GM23248 (cell line): Measurements from ENCODE around the gene PLEKHA1. TPM values are rescaled to one million over a fixed set of nuclear protein-coding genes. Genes with fewer than 3 reads are reported as not detected.

Experiments
- DNase-seq: peaks from one replicate; pipeline ENCODE4 v3.0.0-alpha.2; 2015
- H2AFZ ChIP-seq: fragments of 200-600 bp; sonication (generic); 2 replicates; pipeline ENCODE4 v1.6.1; 2016; ENCODE audit warnings: antibody characterized with exemption
- H3F3A ChIP-seq: fragments of 200-600 bp; sonication (generic); 2 replicates; pipeline ENCODE4 v1.6.1; 2016; ENCODE audit warnings: mild to moderate bottlenecking, antibody characterized with exemption, mixed run types; ENCODE audit not compliant: insufficient read depth
- H3K27ac ChIP-seq: fragments of 200-600 bp; sonication (generic); 2 replicates; pipeline ENCODE4 v1.5.1; 2016; ENCODE audit warnings: mild to moderate bottlenecking
- H3K27me3 ChIP-seq: fragments of 200-600 bp; sonication (generic); replicated peaks from 2 replicates; pipeline ENCODE4 v1.6.1; 2016; ENCODE audit warnings: mild to moderate bottlenecking; ENCODE audit not compliant: insufficient read depth
- H3K36me3 ChIP-seq: fragments of 200-600 bp; sonication (generic); 2 replicates; pipeline ENCODE4 v1.6.1; 2016; ENCODE audit warnings: low read depth, mild to moderate bottlenecking
- H3K4me1 ChIP-seq: fragments of 200-600 bp; sonication (generic); 2 replicates; pipeline ENCODE4 v1.6.1; 2016; ENCODE audit warnings: mild to moderate bottlenecking; ENCODE audit not compliant: insufficient read depth
- H3K4me2 ChIP-seq: fragments of 200-600 bp; sonication (generic); one replicate; pipeline ENCODE4 v1.6.1; 2016; ENCODE audit warnings: mild to moderate bottlenecking; ENCODE audit not compliant: unreplicated experiment
- H3K4me3 ChIP-seq: fragments of 200-600 bp; sonication (generic); 2 replicates; pipeline ENCODE4 v1.5.1; 2016; ENCODE audit warnings: mild to moderate bottlenecking
- H3K79me2 ChIP-seq: fragments of 200-600 bp; sonication (generic); 2 replicates; pipeline ENCODE4 v1.6.1; 2016; ENCODE audit warnings: mild to moderate bottlenecking; ENCODE audit not compliant: insufficient read depth
- H3K9ac ChIP-seq: fragments of 200-600 bp; sonication (generic); 2 replicates; pipeline ENCODE4 v1.6.1; 2016; ENCODE audit warnings: mild to moderate bottlenecking
- H3K9me2 ChIP-seq: fragments of 200-600 bp; sonication (generic); 2 replicates; pipeline ENCODE4 v1.6.1; 2016; ENCODE audit warnings: mixed run types, mild to moderate bottlenecking, moderate library complexity; ENCODE audit not compliant: insufficient read depth
- H3K9me3 ChIP-seq: fragments of 200-600 bp; sonication (generic); one replicate; pipeline ENCODE4 v1.6.1; 2017; ENCODE audit warnings: low read depth
- H4K20me1 ChIP-seq: fragments of 200-600 bp; sonication (generic); 2 replicates; pipeline ENCODE4 v1.6.0; 2016; ENCODE audit not compliant: insufficient read depth
- EZH2 ChIP-seq: fragments of 200-600 bp; sonication (generic); IDR thresholded peaks from 2 replicates; pipeline ENCODE4 v1.6.1; 2018; ENCODE audit warnings: antibody characterized with exemption, mild to moderate bottlenecking; ENCODE audit not compliant: insufficient read depth, poor library complexity, severe bottlenecking
- EZH2phosphoT487 ChIP-seq: fragments of 200-600 bp; sonication (generic); IDR thresholded peaks from 2 replicates; pipeline ENCODE4 v1.6.1; 2018; ENCODE audit warnings: antibody characterized with exemption, moderate library complexity, mild to moderate bottlenecking, low read depth; ENCODE audit not compliant: insufficient read depth
- WGBS, 2 experiments: methylation state at CpG; one replicate each; pipeline ENCODE4 v1.1.6; 2015 to 2017; ENCODE audit warnings: low lambda C conversion rate in 2 of 2, low coverage in 1 of 2; ENCODE audit errors: missing lambda C conversion rate in 2 of 2; 5-methylcytosine and 5-hydroxymethylcytosine counted together
- in situ Hi-C: fragments of 300-500 bp; cut with MboI; formaldehyde crosslinking; loops from 2 replicates; pipeline ENCODE4 v1.15.0; 2020
- polyA plus RNA-seq: library from polyadenylated mRNA; unstranded; fragments of >200 nt; fragmentation: Nextera tagmentation; extraction: Ambion mirVana; gene quantifications from 2 replicates; pipeline ENCODE4 v1.2.1, GENCODE V29; 2016
- total RNA-seq: library from RNA; depleted of rRNA; stranded (reverse); fragments of >200 nt; shearing (Covaris generic); gene quantifications from 2 replicates; pipeline ENCODE4 v1.2.3, GENCODE V29; 2014

The PLEKHA1 gene
- total and polyA plus RNA-seq, 2 experiments from 2014 or later = 28.7 to 41.0 TPM

- Histone ChIP-seq H3K4me3 (no peak overlapping the region), H3K27me3 (no peaks in the 10 kb centered on the region), H3K9me3 (no peaks in the 10 kb centered on the region), H4K20me1 (no peaks in the 10 kb centered on the region), H2AFZ (no peak overlapping the region), H3K9ac (no peak overlapping the region), H3K79me2 (no peaks in the 10 kb centered on the region), H3F3A (peaks cover 35% of the 10 kb centered on the region), H3K4me1 (peaks cover 45% of the 10 kb centered on the region), H3K36me3 (peaks cover 9% of the 10 kb centered on the region; the same call in 1 of the 2 replicates), H3K27ac (no peak overlapping the region), H3K9me2 (no peaks in the 10 kb centered on the region), H3K4me2 (no peak overlapping the region)
- TF ChIP-seq EZH2phosphoT487 (no peak), EZH2 (no peak)
- DNase-seq = no peak
- 69 to 73% methylated on average over 5 of the region's 5 CpGs for WGBS, 2 experiments
- in situ Hi-C loops = no loop called here
Observed at GRCh38 chr10:122422266-122422989, 47.9 kb downstream of the PLEKHA1 start.

GRCh38 chr10:122424059-122424458, 49.6 kb downstream of the PLEKHA1 start:
- TF ChIP-seq EZH2phosphoT487 (no peak), EZH2 (no peak)
- no peak for DNase-seq
- peaks cover 9% of the 10 kb centered on the region; the same call in 1 of the 2 replicates for H3K36me3 ChIP-seq
- peaks cover 29% of the 10 kb centered on the region for H3K4me1 ChIP-seq
- H4K20me1 ChIP-seq = no peaks in the 10 kb centered on the region
- H3K79me2 ChIP-seq = no peaks in the 10 kb centered on the region
- H3K9me3 ChIP-seq = no peaks in the 10 kb centered on the region
- H3K9me2 ChIP-seq = no peaks in the 10 kb centered on the region
- no peaks in the 10 kb centered on the region for H3K27me3 ChIP-seq
- 81 to 89% methylated on average over 2 of the region's 2 CpGs for WGBS, 2 experiments
- in situ Hi-C loops = no loop called here
- H3K27ac ChIP-seq = no peak overlapping the region
- no peak overlapping the region for H3K4me3 ChIP-seq
- H3F3A ChIP-seq = peaks cover 22% of the 10 kb centered on the region
- H2AFZ ChIP-seq = no peak overlapping the region
- H3K4me2 ChIP-seq = no peak overlapping the region
- no peak overlapping the region for H3K9ac ChIP-seq

- H3K79me2 ChIP-seq = no peaks in the 10 kb centered on the region
- no peak overlapping the region for H3K9ac ChIP-seq
- H3K36me3 ChIP-seq = peaks cover 19% of the 10 kb centered on the region
- peaks cover 4% of the 10 kb centered on the region for H3K4me1 ChIP-seq
- no peaks in the 10 kb centered on the region for H4K20me1 ChIP-seq
- TF ChIP-seq EZH2phosphoT487 (no peak), EZH2 (no peak)
- no peak overlapping the region for H2AFZ ChIP-seq
- in situ Hi-C loops = no loop called here
- whole genome bisulfite sequencing, 2 experiments = 93 to 99% methylated on average over 6 of the region's 6 CpGs
- no peak overlapping the region for H3K27ac ChIP-seq
- no peak overlapping the region for H3K4me2 ChIP-seq
- no peaks in the 10 kb centered on the region for H3K9me2 ChIP-seq
- no peak for DNase-seq
- no peaks in the 10 kb centered on the region for H3K27me3 ChIP-seq
- H3K9me3 ChIP-seq = no peaks in the 10 kb centered on the region
- no peak overlapping the region for H3K4me3 ChIP-seq
- no peaks in the 10 kb centered on the region; the same call in 1 of the 2 replicates for H3F3A ChIP-seq
Observed at GRCh38 chr10:122426829-122427228, 52.3 kb downstream of the PLEKHA1 start.

GRCh38 chr10:122427280-122427679, 52.8 kb downstream of the PLEKHA1 start:
- in situ Hi-C loops = no loop called here
- Histone ChIP-seq H3K4me1 (no peaks in the 10 kb centered on the region), H3K4me2 (no peak overlapping the region), H3F3A (no peaks in the 10 kb centered on the region; the same call in 1 of the 2 replicates), H4K20me1 (no peaks in the 10 kb centered on the region), H3K9me2 (no peaks in the 10 kb centered on the region), H3K27me3 (no peaks in the 10 kb centered on the region), H3K79me2 (no peaks in the 10 kb centered on the region), H3K36me3 (peaks cover 19% of the 10 kb centered on the region), H2AFZ (no peak overlapping the region), H3K4me3 (no peak overlapping the region), H3K9ac (no peak overlapping the region), H3K9me3 (no peaks in the 10 kb centered on the region), H3K27ac (no peak overlapping the region)
- WGBS, 2 experiments = 93 to 98% methylated on average over 2 of the region's 2 CpGs
- TF ChIP-seq EZH2phosphoT487 (no peak), EZH2 (no peak)
- DNase-seq = no peak
